ENCODE results near the gene DNAH1.

- TF ChIP-seq CTCF (IDR thresholded peaks at IDR 0.05) (no peak), EZH2phosphoT487 (IDR thresholded peaks at IDR 0.05) (no peak)
Observed at GRCh38 chr3:52281981-52282801, 33.9 kb upstream of the DNAH1 start.

Data from neural progenitor cell (in vitro differentiated cells).